ENCODE results near the gene RAB1A.
A peak's percentile ranks its signal among the peaks of the same experiment; 100 is the strongest.

Gene RAB1A

DNA sequence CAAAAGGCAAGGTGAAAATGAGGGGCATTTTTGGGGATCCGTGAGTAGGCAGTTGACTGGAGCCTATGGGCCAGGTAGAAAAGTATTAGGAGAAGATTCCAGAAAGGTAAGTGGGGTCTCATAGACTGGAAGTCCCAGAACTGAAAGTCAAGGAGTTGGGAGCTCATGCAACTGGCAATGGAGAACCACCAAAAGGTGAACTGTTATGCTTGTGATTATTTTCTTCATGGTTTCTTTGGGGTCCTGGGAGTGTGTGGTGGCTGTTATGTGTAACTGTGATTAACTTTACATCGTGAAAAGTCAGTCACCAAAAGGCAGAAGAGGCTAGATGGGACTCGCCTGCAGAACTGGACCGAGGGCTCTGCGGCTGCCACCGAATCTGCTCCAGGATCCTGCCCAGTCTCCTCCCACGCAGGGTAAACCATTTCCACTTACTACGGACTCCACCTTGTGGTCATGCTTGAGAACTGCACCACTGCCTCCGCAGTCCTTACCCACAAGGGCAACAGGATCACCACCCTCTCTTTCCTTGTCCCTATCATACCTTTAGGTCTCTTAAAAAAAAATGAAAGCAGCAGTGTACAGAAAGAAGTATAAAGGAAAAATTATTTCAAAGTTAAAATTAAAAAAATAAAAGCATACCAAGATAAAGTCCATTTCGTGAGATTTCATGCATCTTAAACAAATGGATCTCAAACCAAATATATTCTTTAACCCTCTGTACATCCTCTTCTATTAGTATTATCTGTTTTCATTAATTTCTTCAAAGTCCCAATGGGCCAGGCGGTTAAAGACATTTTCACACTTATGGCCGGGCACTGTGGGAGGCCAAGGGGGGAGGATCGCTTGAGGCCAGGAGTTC is 89.3 kb downstream of the RAB1A start:
- DNase-seq, result peak in 48 of 51 donors; percentile 15 to 87 (median 64)

- DNase-seq, result no peak
Measured at GRCh38 chr2:65039640-65040039, 90.3 kb downstream of the RAB1A start.

DNA sequence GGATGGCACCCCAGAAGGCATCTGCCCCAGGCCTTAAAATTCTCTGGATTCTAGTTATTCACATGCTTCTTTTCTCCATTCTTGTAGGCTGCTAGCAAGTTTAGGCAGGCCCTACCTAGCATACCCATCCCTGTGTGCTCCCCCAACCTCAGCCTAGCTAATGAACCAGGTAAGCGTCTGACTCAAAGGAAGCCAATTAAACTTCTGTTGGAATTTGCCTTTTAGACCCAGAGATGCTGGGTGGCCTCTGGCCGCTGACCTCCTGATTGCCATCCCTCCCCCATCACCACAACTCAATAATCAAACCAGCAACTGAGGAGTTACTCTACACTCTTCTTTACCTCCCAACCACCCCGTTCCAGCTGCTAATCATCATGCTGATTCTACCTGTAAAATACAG is 92.7 kb downstream of the RAB1A start:
- no peak for DNase-seq

Measured in hypothalamus (tissue), 51 donors.